Kidney tubule cell (primary cell): ENCODE results near the gene C1orf21.
A peak's percentile ranks its signal among the peaks of the same experiment; 100 is the strongest.

Source experiments
- DNase-seq: peaks from one replicate; pipeline ENCODE4 v3.0.0-alpha.2; 2018; ENCODE audit warnings: low spot score

Gene C1orf21

DNA sequence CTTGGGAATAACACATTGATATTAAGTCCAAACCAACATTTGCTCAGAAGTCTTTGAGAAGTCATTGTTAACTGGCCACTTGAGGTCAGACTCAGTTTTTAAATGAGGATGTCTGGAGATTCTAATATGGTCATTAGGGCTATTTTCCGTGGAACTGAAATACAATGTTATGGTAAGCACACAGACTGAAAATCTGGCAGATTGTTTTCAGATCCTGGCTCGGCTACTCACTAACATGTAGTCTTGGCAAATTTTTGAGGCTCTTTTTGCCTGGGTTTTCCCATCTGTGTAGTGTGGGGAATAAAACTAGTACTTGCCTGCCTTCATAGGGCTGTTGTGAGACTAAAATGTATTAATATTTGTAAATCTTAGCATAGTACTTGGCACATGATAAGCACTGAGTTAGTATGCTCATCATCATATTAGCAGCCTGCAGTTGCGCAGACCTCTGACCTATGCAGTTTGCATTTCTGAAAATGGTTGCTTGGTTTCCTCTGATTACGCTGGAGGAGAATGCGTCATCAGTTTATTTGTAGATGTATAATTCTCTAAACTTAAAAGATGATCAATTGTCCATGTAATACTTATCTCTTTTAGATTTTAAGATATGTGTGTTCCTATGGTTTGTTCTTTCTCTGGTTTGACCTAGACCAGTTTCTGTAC is 100.8 kb downstream of the C1orf21 start:
- no peak for DNase-seq

- no peak for DNase-seq
Measured at GRCh38 chr1:184489908-184490307, 103.1 kb downstream of the C1orf21 start.

DNA sequence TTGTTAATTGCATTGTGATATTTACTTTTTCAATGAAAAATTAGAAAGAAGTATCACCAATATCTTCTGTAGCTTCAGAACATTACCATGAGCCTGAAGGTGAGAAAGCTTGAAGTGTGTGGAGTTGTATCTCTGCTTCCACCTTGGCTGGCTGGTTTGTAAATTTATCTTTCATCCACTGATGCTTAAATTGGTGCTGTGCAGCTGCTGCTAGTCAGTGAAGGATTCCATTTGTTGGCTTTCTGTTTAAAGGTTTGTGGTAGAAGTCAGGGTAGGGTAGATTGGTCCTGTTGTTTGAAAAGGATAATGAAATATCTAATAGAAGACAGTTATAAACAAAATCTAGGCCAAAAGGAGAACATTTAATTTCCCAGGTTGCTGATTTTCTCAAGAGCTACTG is 105.7 kb downstream of the C1orf21 start:
- no peak for DNase-seq

DNA sequence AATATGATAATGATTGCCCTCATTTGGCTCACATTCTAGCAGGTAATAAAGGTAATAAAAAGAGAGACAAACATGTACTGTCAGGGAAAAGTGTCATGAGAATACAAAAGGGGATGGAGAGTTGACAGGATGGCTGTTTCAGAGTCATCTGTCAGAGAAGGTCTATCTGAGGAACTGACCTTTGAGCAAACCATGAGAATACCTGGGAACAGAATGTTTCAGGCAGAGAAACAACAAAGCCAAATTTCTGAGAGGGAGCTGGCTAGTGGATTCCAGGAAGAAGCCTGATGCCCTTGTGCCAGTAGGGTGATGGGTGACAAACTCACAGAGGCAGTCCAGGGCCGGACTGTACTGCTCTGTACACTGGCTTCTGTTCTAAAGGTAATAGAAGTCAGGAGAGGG is 107.2 kb downstream of the C1orf21 start:
- DNase-seq: no peak

DNA sequence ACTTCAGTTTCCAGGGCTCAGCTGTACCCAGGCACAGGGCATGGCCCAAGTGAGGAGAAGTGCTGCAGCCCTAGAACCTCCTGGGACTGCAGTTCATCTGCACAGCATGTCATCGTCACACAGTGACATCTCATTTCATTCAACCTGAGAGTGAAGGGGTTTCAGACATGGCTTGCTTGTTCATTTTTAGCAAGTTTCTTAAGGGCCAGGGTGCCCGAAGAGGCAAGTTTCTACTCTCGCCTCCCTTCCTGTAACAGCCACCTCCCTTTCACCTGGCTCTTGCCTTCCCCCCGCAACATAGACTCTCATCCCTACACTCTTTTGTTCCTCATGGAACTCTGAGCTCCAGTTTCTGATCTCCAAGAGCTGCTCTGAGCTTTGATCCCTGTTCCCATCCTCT is 108.1 kb downstream of the C1orf21 start:
- DNase-seq: no peak

GRCh38 chr1:184497959-184498723 is 111.3 kb downstream of the C1orf21 start:
- DNase-seq: no peak

- DNase-seq: no peak
Measured at GRCh38 chr1:184499616-184500015, 112.8 kb downstream of the C1orf21 start.

GRCh38 chr1:184502161-184502560 is 115.3 kb downstream of the C1orf21 start:
- no peak for DNase-seq

DNA sequence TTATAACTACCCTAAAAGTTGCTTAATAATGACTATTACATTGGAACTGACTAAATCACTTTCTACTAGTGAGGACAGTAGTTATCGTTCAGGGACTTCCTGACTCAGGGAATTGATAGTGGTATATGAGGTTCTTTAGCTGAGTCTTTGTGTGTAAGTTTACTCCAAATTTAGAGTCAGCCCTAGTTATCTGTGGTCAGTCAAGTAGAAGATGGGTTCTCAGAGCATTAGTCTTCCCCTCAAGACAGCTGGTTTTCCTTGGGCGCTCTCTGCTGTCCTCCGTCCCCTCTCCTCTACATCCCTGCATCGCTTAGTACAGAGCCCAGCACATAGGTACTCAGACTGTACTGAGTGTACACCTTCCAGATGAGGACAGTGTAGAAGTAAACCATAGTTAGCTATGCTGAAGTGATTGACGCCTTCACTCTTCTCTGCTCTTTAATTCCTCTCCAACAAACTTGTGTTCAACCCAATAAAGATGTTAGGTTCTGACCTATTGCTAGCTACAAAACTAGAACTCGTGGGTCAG is 116.5 kb downstream of the C1orf21 start:
- no peak for DNase-seq

DNA sequence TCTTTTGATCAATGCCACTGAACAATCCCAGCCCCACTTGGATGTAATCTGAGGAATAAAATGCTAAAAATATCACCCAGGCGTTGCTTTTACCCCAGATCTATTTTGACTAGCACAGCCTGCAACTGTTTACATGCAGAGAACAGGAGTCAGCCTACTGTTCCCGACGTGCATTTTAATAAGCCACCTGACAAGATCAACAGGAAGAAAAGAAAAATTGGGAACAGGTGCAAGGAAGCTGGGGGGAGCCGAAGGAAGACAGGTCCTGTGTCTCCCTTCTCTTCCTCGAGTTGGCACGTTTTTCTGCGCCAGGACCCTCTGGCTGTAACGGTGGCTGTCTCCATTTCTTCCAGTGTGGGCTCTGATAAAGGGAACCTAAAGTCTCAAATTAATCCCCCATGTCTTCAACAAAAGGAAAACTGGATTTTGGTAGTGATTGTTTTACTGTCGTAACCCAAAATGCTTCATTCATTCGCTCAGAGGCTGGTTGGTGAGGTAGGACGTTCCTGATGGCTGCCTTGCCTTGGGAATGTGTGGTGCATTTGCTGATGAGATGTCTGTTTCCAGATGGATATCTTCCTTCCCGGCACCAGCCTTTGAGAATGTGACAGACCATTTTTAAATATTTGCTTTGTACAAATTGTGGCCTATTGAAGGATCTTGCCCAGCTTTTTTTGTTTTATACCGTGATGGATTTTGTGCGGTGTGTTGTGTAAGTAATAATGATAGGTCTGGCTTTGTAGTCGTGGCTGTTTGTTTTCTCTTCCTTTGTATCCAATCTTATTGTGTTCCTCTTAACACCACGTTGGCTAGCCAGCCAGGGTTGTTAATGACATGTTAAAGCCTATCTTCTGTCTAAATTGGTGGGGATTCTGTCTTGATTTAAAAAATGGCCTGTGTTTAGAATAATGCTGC is 117.5 kb downstream of the C1orf21 start:
- no peak for DNase-seq

DNA sequence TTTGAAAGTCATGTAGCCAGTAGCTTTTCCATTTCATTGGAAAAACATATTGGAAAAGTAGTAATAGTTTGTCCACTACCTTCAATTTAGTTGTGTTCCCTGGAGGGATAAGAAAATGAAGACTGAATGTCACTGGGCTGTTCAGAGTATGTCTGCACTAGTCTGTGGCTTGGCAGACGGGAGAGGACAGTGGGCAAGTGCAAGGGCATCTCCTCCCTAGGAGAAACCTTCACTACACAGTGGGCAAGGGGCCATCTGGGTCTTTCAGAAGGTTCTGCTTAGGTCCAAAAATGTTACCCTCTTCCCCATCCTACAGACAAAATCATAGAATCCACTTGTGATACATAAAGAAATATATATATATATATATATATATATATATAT is 118.1 kb downstream of the C1orf21 start:
- DNase-seq: no peak

- DNase-seq: no peak
Measured at GRCh38 chr1:184506481-184506880, 119.7 kb downstream of the C1orf21 start.

DNA sequence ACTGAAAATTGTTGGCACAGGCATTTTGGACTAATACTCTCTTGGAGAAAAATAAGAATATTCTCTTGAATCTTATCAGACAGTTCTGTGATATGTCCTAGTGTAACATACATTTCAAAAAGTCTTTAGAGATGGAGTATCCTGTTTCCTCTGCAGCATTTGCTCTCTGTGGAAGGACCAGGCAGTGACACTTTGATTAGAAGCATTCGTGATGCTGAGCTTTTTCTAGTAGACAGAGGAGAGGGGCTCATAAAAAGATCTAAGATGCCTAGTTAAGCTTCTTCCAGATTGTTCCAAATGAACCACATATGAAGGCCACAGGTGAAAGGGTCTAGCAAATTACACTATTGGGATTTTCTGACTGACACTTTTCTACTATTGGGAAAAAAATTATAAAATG is 120.3 kb downstream of the C1orf21 start:
- no peak for DNase-seq

GRCh38 chr1:184507604-184508280 is 120.9 kb downstream of the C1orf21 start:
- no peak for DNase-seq

DNA sequence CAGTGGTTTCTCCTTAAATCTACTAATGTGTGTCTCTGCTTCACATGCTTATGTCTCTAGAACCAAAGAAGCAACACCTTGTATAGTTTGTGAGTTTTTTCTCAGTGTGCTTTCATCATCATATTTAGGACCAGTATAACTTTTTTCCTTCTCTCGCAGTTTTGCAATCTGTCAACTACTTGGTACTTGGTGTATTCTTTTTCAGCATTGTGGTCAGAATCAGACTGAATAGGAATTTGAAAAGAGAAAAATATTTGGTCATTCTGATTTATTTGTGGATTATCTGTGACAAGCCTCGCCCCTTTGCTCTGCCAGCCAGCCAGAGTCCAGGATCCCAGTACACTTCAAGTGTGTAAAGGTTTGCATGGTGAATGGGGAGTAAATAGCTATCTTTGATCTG is 122.3 kb downstream of the C1orf21 start:
- no peak for DNase-seq

- DNase-seq: no peak
Measured at GRCh38 chr1:184510110-184510509, 123.3 kb downstream of the C1orf21 start.

- no peak for DNase-seq
Measured at GRCh38 chr1:184512724-184513123, 125.9 kb downstream of the C1orf21 start.

- DNase-seq: peak; percentile 20
Measured at GRCh38 chr1:184513421-184513820, 126.6 kb downstream of the C1orf21 start.

DNA sequence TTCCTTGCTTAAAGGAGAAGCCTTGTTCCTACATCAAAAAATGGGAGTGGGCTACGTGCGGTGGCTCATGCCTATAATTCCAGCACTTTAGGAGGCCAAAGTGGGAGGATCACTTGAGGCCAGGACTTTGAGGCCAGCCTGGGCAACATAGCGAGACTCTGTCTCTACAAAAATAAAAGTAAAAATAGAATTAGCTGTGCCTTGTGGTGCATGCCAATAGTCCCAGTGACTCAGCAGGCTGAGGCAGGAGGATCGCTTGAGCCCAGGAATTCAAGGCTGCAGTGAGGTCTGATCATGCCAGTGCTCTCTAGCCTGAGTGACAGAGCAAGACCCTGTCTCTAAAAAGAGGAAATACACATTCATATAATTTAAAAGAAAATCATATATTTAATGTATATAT is 127.1 kb downstream of the C1orf21 start:
- DNase-seq: peak; percentile 69

DNA sequence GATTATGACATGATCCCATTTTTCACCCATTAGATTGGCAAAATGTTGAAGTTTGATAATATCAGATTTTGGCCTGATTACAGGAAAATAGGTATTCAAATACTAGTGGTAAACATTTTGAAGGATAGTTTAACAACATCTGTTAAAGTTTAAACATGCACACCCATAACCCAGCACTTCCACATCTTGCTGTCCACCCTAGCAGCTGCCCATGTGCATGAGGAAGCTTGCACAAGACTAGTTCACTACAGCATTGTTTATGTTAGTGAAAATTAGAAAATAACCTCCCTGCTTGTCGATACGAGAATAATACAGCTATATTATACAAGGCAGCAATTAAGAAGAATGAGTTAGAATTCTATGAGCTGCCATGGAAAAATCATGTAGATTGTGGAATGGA is 127.6 kb downstream of the C1orf21 start:
- DNase-seq: no peak

DNA sequence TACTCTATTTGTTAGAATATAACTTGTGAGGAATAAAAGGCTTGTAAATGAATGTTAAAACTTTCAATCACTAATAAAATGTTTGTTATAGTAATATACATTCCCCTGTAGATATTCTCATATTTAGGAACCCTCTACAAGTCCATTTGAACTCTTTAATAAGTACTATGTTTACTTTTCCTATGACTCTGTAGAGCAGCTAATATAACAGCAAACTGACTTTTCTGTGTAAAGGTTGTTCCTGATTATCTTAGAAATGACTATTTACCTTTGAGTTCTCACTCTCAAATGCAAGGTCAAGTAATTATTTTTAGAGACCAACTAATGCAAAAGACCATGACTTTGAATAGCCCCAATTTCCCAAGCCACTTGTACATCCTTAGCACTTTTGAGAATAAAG is 130.3 kb downstream of the C1orf21 start:
- no peak for DNase-seq
